AG04449 (cell line): ENCODE data around the gene ENO3.
"Not testable (repeated sequence)": the region's sequence is repeated elsewhere in the genome, so short reads cannot be mapped to it uniquely, and the experiment has no call there.

Experiments
- CTCF ChIA-PET: fragments of 350-600 bp; formaldehyde crosslinking; extraction: SDS; loops from one replicate; lab custom pipeline; 2021; ENCODE audit warnings: antibody characterized with exemption; lab: Yijun Ruan, JAX
- POLR2A ChIA-PET: fragments of 400-600, 350-600 bp; formaldehyde crosslinking; extraction: SDS; loops from one replicate; lab custom pipeline; 2020; ENCODE audit warnings: antibody characterized with exemption, inconsistent platforms; lab: Yijun Ruan, JAX
- DNase-seq: peaks from one replicate; pipeline ENCODE4 v3.0.0-alpha.2; 2010; ENCODE audit warnings: low read depth, low spot score
- H3K4me3 ChIP-seq: 2 replicates; pipeline ENCODE4 v1.5.1; 2011; ENCODE audit warnings: low read depth, mild to moderate bottlenecking, control low read depth, low read length
- CTCF ChIP-seq: IDR thresholded peaks from one replicate; pipeline ENCODE4 v1.5.1; 2011; ENCODE audit warnings: mild to moderate bottlenecking, moderate library complexity, low read length, control low read depth, inconsistent platforms; ENCODE audit not compliant: insufficient read depth; ENCODE audit errors: missing control alignments

Gene ENO3

GRCh38 chr17:4950746-4951204, at the start of gene ENO3:
TSS of gene ENO3 (plus strand) at chr17:4951119. CDS start at chr17:4951830, 711 bp downstream.
- ChIA-PET POLR2A (interaction anchor here (6.2 to 6.6 kb wide), 2 partner anchors 10 to 15 kb away, joined by 49 to 112 read pairs; partner anchors contain the start of genes RNF167, SLC25A11 and SPAG7), CTCF (interaction anchor here (2.4 kb wide), 1 partner anchor 16 kb away, joined by 11 read pairs; the partner anchor contains the start of gene SPAG7)
- TF ChIP-seq CTCF = no peak
- peak within 1 kb of the TSS; percentile 48 for H3K4me3 ChIP-seq
- no peak for DNase-seq

GRCh38 chr17:4901648-4902344, 49.1 kb upstream of the ENO3 start:
- CTCF ChIA-PET = interaction anchor here (0.8 to 6.1 kb wide), 12 partner anchors 11 to 335 kb away, joined by 3 to 72 read pairs (median 4); partner anchors contain the start of genes ARRB2, GLTPD2 and VMO1
- DNase-seq = no peak
- POLR2A ChIA-PET = no interaction called here
- TF ChIP-seq CTCF = no peak
- H3K4me3 ChIP-seq = no peak overlapping the region

- ChIA-PET POLR2A (no interaction called here), CTCF (interaction anchor here (0.8 to 6.1 kb wide), 16 partner anchors 10 to 194 kb away, joined by 3 to 72 read pairs (median 5); partner anchors contain the start of genes ARRB2, GLTPD2 and VMO1)
- DNase-seq = no peak
- no peak overlapping the region for H3K4me3 ChIP-seq
- TF ChIP-seq CTCF = no peak
These were observed 48.4 kb upstream of the ENO3 start for GRCh38 chr17:4902540-4902939.

- TF ChIP-seq CTCF = peak; percentile 79
- ChIA-PET CTCF (interaction anchor here (0.6 to 6.1 kb wide), 18 partner anchors 9 to 201 kb away, joined by 3 to 72 read pairs (median 5); partner anchors contain the start of genes ARRB2, GLTPD2, PSMB6 and RNF167), POLR2A (interaction anchor here (1.0 to 1.1 kb wide), 3 partner anchors 107 to 182 kb away, joined by 3 read pairs; partner anchors contain the start of gene PSMB6)
- H3K4me3 ChIP-seq = no peak within 1 kb of the TSS
- no peak for DNase-seq
These were observed 47.7 kb upstream of the ENO3 start, which contains the start of gene CHRNE for GRCh38 chr17:4903051-4903818. TSS of gene CHRNE (minus strand) at chr17:4903098. CDS start at chr17:4903063, 35 bp downstream.

- POLR2A ChIA-PET, DNase-seq, H3K4me3 ChIP-seq: not testable (repeated sequence)
- CTCF ChIA-PET = interaction anchor here (1.0 to 2.4 kb wide), 3 partner anchors 13 to 156 kb away, joined by 3 to 11 read pairs (median 10); no protein-coding TSS in a partner anchor
These were observed 44.3 kb upstream of the ENO3 start for GRCh38 chr17:4906642-4907041.

GRCh38 chr17:4908301-4908700, 42.6 kb upstream of the ENO3 start:
- TF ChIP-seq CTCF = no peak
- ChIA-PET CTCF (interaction anchor here (0.6 to 6.7 kb wide), 27 partner anchors 9 to 226 kb away, joined by 3 to 93 read pairs (median 4); partner anchors contain the start of genes ARRB2, C17orf107, CAMTA2 and INCA1), POLR2A (interaction anchor here (0.9 to 1.8 kb wide), 4 partner anchors 32 to 112 kb away, joined by 4 to 8 read pairs (median 5); partner anchors contain the start of genes PSMB6, RNF167, SLC25A11 and SPAG7)
- H3K4me3 ChIP-seq = no peak overlapping the region
- DNase-seq = no peak
